Activated CD8-positive, alpha-beta memory T cell treated with anti-CD3 and anti-CD28 coated beads for 48 hours (primary cell): ENCODE data around the gene IFIT3.

Experiments
- DNase-seq, 3 experiments: peaks; one replicate each; pipeline ENCODE4 v3.0.0-alpha.2; 2020; ENCODE audit warnings: low read depth in 2 of 3, low spot score in 2 of 3

The IFIT3 gene

GRCh38 chr10:89389254-89389653 lies 61.5 kb downstream of the IFIT3 start:
- DNase-seq, result no peak
